ENCODE measurements around the gene CACNA1S.

GRCh38 chr1:201109651-201110050 is 2.6 kb downstream of the CACNA1S start:
- TF ChIP-seq NFIC (IDR thresholded peaks at IDR 0.05) (no peak), CEBPB (IDR thresholded peaks at IDR 0.05) (no peak)
